ENCODE results near the gene GSPT1.

DNA sequence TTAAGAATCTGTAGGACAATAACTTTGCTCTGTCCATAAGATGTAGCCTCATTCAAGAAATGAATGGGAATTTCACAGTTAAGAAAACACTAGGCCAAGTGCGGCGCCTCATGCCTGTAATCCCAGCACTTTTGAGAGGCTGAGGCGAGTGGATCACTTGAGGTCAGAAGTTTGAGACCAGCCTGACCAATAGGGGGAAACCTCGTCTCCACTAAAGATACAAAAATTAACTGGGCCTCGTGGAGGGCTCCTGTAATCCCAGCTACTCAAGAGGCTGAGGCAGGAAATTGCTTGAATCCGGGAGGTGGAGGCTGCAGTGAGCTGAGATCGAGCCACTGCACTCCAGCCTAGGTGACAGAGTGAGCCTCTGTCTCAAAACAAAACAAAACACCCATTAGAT is 44.6 kb downstream of the GSPT1 start:
- TF ChIP-seq EZH2 (IDR thresholded peaks at IDR 0.05; ENCODE audit: borderline replicate concordance, insufficient read depth, low read length, poor library complexity, severe bottlenecking) (no peak), CTCF (IDR thresholded peaks at IDR 0.05; ENCODE audit: poor library complexity, severe bottlenecking) (no peak), POLR2AphosphoS5 (IDR thresholded peaks at IDR 0.05) (no peak), EP300 (conservative IDR thresholded peaks at IDR 0.05; ENCODE audit: poor library complexity, severe bottlenecking) (no peak), RAD21 (conservative IDR thresholded peaks at IDR 0.05) (no peak)
- TF ChIP-seq, protein P1, sequence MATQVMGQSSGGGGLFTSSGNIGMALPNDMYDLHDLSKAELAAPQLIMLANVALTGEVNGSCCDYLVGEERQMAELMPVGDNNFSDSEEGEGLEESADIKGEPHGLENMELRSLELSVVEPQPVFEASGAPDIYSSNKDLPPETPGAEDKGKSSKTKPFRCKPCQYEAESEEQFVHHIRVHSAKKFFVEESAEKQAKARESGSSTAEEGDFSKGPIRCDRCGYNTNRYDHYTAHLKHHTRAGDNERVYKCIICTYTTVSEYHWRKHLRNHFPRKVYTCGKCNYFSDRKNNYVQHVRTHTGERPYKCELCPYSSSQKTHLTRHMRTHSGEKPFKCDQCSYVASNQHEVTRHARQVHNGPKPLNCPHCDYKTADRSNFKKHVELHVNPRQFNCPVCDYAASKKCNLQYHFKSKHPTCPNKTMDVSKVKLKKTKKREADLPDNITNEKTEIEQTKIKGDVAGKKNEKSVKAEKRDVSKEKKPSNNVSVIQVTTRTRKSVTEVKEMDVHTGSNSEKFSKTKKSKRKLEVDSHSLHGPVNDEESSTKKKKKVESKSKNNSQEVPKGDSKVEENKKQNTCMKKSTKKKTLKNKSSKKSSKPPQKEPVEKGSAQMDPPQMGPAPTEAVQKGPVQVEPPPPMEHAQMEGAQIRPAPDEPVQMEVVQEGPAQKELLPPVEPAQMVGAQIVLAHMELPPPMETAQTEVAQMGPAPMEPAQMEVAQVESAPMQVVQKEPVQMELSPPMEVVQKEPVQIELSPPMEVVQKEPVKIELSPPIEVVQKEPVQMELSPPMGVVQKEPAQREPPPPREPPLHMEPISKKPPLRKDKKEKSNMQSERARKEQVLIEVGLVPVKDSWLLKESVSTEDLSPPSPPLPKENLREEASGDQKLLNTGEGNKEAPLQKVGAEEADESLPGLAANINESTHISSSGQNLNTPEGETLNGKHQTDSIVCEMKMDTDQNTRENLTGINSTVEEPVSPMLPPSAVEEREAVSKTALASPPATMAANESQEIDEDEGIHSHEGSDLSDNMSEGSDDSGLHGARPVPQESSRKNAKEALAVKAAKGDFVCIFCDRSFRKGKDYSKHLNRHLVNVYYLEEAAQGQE (IDR thresholded peaks at IDR 0.05; ENCODE audit: borderline replicate concordance): no peak

Measured in neural cell (in vitro differentiated cells).